ENCODE data around the gene FASLG. TPM values are rescaled to one million over a fixed set of nuclear protein-coding genes. Genes with fewer than 3 reads are reported as not detected.

Gene FASLG
- total and polyA plus RNA-seq, 9 donors = 0.07 to 0.83 (median 0.31) TPM; not detected in 4

GRCh38 chr1:172638885-172639831 lies 19.7 kb upstream of the FASLG start:
- intact Hi-C loops (cut with DNase I) = no loop called here
- no peak for DNase-seq
- 61 to 77% (median 65%) methylated on average over 9 of the region's 9 CpGs for WGBS, 3 donors
- Histone ChIP-seq H3K9me3 (no peaks in the 10 kb centered on the region), H3K4me3 (no peak overlapping the region), H3K4me1 (ENCODE audit: insufficient read depth) (no peaks in the 10 kb centered on the region), H3K27ac (no peak overlapping the region), H3K27me3 (no peaks in the 10 kb centered on the region), H3K36me3 (no peaks in the 10 kb centered on the region)
- TF ChIP-seq EP300 (IDR thresholded peaks at IDR 0.05) = no peak
- no peak for TF ChIP-seq CTCF (IDR thresholded peaks at IDR 0.05)
- TF ChIP-seq POLR2A (IDR thresholded peaks at IDR 0.05) = no peak

GRCh38 chr1:172640111-172640510 lies 18.8 kb upstream of the FASLG start:
- H3K27ac ChIP-seq = no peak overlapping the region
- H3K4me1 ChIP-seq (ENCODE audit: insufficient read depth) = no peaks in the 10 kb centered on the region
- no peaks in the 10 kb centered on the region for H3K36me3 ChIP-seq
- TF ChIP-seq CTCF (IDR thresholded peaks at IDR 0.05) (no peak), POLR2A (IDR thresholded peaks at IDR 0.05) (no peak), EP300 (IDR thresholded peaks at IDR 0.05) (no peak)
- no peak overlapping the region for H3K4me3 ChIP-seq
- no peaks in the 10 kb centered on the region for H3K9me3 ChIP-seq
- intact Hi-C loops (cut with DNase I) = no loop called here
- WGBS, 3 donors = 80 to 82% (median 81%) methylated on average over 8 of the region's 8 CpGs
- DNase-seq = no peak
- no peaks in the 10 kb centered on the region for H3K27me3 ChIP-seq

- Histone ChIP-seq H3K27me3 (no peaks in the 10 kb centered on the region), H3K36me3 (no peaks in the 10 kb centered on the region), H3K9me3 (no peaks in the 10 kb centered on the region), H3K4me1 (ENCODE audit: insufficient read depth) (no peaks in the 10 kb centered on the region), H3K4me3 (no peak overlapping the region), H3K27ac (no peak overlapping the region)
- intact Hi-C loops (cut with DNase I) = no loop called here
- no peak for TF ChIP-seq CTCF (IDR thresholded peaks at IDR 0.05)
- no peak for TF ChIP-seq EP300 (IDR thresholded peaks at IDR 0.05)
- TF ChIP-seq POLR2A (IDR thresholded peaks at IDR 0.05) = no peak
- WGBS, 3 donors = 67 to 84% (median 79%) methylated on average over 5 of the region's 5 CpGs
- no peak for DNase-seq
Measured at GRCh38 chr1:172641492-172641891, 17.4 kb upstream of the FASLG start.

- DNase-seq = no peak
- intact Hi-C loops (cut with DNase I) = no loop called here
- Histone ChIP-seq H3K36me3 (no peaks in the 10 kb centered on the region), H3K9me3 (no peaks in the 10 kb centered on the region), H3K4me1 (ENCODE audit: insufficient read depth) (no peaks in the 10 kb centered on the region), H3K4me3 (no peak overlapping the region), H3K27ac (no peak overlapping the region), H3K27me3 (no peaks in the 10 kb centered on the region)
- TF ChIP-seq EP300 (IDR thresholded peaks at IDR 0.05) (no peak), POLR2A (IDR thresholded peaks at IDR 0.05) (no peak), CTCF (IDR thresholded peaks at IDR 0.05) (no peak)
- WGBS, 3 donors = 51 to 57% (median 56%) methylated on average over 6 of the region's 6 CpGs
Measured at GRCh38 chr1:172642970-172643369, 15.9 kb upstream of the FASLG start.

All from ovary (tissue), 9 donors.